GM21381 (cell line): Measurements from ENCODE around the gene MAP1LC3B2.
"Not testable (repeated sequence)": the region's sequence is repeated elsewhere in the genome, so short reads cannot be mapped to it uniquely, and the experiment has no call there.

Experiments
- ATAC-seq: cut with Tn5 transposase; IDR thresholded peaks from one replicate; pipeline ENCODE4 v1.9.1; 2021; ENCODE audit warnings: mild to moderate bottlenecking, moderate library complexity; ENCODE audit not compliant: unreplicated experiment

The MAP1LC3B2 gene

DNA sequence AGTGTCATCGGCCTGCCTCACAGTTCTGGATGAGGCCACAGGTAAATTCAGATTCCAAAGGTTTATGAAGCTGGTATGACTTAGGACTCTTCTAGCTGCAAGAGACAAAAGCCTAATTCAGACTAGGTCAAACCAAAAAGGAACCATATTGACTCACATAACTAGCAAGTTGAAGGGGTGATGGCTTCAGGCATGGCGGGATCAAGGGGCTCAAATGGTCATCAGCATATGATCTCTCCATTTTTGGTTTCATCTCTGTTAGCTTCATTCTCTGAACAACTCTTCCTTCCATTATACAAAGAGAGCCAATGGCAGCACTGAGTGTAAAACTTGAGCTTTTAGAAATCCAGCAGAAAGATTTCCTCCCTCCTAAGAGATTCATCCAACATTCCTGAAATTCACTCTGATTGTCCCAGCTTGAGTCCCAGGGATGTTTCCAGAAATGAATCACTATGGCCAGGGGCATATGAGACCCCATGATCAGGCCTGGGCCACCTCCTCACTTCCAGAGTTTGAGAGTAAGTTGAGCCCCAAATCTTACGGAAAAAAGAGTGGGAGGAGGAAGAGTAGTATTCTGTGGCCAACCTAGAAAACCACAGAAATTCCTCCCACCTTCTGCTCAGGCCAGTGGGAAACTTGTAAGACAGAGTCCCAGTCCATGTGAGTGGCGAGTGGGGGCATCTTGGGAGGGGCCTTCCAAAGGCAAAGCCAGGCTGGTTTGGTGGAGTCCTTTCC lies 2.0 kb upstream of the MAP1LC3B2 start:
- no peak for ATAC-seq

DNA sequence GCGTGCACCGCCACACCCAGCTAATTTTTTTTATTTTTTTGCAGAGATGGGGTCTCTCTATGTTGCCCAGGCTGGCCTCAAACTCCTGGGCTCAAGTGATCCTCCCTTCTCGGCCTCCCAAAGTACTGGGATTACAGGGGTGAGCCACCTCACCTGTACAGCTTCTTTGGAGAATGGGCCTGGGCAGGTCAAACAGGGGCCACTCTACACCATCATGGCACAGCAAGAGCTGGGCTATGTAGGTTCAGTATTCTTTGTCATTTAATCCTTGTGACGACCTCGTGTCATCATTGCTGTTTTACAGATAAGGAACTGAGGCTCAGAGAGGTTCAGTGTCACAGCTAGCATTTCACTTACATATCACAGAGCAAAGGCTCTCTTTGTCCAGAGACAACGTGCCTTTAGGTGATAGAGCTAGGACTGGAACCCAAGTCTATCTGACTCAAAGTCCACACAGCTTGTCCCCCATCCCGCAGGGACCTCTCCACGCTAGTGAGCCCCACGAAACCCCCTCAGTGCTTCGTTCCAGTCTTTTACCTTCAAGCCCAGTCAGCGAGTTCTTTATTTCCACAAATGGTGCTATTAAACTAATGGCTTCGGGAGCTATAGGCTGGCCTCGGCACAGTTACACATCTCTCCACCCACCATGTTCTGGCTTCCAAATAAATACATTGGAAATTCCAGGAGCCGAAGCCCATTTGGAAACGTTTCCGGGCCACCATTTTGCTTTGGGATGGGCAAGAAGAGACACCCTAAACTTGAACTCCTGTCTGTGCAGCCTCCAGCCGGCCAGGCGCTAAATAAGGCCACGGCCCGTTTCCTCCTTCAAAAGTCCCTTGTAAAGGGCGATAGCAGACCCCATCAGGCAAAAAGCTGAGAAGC lies 660 bp upstream of the MAP1LC3B2 start:
- no peak for ATAC-seq

DNA sequence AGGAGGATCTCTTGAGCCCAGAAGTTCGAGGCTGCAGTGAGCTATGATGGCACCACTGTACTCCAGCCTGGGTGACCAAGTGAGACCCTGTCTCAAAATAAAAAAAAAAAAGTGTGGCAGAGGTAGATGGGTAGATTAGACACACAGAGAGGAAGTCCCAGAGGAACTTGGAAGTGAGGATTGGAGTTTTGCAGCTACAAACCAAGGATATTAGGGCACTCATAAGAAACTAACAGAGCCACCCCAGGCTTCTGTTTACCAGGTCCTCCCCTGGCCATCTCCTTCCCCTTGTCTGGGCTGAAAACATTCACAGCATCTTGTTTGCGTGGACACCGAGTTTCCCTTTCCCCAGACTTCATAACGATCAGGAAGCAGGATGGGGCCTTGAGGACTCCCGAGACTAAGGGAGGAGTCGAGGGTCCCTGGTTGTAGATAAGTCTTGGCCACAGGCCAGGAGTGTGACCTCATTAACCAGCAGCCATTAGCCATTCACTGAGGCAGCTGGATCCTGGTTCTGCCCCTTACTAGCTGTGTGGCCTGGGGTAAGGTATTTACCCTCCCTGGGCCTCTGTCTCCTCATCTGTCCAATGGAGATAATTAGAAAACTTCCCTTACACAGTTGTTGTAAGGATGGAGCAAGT lies 2.1 kb downstream of the MAP1LC3B2 start:
- ATAC-seq: no peak

DNA sequence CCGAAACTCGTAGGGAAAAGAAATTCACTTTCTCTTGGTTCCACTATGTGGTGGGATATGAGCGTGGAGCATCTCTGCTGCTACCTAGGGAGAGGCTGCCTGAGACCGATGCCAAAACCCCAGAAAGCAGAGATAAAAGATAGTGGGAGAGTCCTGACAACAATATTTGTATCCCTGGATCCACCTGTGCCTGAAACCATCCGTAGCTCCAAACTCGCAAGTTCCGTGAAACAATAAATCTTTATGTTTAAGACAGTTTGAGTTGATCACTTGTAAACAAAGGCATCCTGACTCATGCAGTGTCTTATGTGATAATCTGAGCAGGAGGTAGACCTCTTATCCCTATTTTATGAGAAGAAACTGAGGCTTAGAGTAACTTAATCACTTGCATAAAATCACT lies 2.9 kb downstream of the MAP1LC3B2 start:
- no peak for ATAC-seq

DNA sequence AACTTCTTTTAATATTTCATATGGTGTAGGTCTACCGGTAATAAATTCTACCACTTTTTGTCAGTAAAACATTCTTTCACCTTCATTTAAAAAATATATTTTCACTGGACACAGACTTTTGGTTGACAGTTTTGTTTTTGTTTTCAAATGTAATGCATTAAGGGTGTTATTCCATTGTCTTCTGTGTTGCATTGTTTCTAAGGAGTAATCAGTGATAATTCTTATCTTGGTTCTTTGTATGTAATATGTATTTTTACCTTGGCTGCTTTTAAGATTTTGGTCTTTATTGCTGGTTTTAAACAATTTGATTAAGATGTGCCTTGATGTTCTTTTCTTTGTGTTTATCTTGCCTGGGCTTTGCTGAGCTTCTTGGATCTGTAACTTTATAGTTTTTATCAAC lies 4.1 kb downstream of the MAP1LC3B2 start:
- no peak for ATAC-seq

DNA sequence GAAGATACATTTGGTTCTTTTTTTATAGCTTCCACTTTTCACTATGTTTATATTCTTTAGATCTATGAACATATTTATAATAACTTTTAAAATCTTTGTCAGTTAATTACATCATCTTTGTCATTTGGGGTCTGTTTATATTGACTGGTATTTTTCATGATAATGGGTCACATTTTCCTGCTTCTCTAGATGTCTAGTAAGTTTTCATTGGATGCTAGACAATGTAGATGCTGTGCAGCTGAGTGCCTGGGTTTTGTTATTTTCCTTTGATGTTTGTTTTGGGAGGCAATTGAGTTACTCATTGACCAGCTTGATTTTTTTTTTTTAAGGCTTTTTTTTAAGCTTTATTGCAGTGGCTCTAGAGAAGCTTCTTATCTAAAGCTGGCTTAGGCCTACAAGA lies 4.9 kb downstream of the MAP1LC3B2 start:
- no peak for ATAC-seq

DNA sequence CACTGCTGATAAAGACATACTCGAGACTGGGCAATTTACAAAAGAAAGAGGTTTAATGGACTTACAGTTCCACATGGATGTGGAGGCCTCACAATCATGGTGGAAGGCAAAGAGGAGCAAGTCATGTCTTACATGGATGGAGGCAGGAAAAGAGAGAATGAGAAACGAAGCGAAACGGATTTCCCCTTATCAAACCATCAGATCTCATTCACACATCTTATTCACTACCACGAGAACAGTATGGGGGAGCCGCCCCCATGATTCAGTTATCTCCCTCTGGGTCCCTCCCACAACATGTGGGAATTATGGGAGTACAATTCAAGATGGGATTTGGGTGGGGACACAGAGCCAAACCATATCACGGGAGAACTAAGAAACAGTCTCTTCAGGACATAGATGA lies 6.0 kb downstream of the MAP1LC3B2 start:
- not testable (repeated sequence) for ATAC-seq

DNA sequence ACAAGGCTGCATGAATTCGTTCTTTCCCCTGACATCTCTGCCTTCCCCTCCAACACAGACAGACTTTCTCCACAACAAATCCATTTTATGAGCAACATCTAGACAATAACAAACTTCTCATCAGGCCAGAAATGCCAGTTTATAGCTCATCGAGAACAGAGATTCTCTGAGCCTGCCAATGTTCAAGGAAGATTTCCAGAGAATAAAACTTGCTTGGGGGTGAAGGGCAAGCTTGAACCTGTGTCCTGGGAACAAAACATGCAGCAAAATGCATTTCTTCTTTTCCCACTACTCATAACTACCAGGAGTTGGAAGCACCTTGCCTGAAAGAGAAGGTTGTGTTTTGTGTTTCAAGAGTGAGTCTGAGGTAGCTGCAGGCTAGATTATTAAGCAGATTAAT lies 6.8 kb downstream of the MAP1LC3B2 start:
- no peak for ATAC-seq

DNA sequence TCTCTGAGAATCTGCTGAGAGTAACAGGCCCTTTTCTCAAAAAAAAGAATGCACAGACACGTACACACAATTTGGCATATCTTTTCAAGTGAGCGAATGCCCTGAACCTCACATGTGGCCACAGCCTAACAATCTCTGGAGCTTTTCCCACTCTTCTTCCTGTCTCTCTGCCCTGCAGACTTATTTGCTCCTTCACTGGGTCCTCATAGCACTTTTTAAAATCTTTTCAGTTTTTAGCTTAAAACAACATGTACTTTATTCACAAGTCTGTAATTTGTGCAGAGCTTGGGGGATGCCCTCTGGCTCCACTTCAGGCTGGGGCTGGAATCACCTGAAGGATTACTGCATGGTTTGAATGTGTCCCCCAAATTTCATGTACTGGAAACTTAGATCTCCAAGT lies 9.0 kb downstream of the MAP1LC3B2 start:
- no peak for ATAC-seq

DNA sequence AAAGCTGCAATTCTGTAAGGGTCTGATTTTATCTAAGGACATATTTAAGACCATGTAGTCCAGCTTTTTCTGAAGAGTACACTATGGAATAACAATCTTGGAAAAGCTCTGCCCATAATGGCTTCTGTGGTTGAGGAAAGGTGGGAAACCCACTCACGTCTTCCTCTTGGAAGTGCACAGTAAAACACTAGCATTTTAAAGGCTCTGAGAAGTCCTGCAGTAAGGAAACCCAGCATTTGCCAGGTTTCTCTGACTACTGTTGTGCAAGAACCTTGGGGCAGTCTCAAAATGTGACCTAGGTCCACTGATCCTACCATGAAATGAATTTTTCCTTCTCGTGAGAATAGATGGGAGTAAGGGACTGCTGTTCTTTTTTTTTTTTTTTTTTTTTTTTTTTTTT lies 11.9 kb downstream of the MAP1LC3B2 start:
- ATAC-seq: no peak

DNA sequence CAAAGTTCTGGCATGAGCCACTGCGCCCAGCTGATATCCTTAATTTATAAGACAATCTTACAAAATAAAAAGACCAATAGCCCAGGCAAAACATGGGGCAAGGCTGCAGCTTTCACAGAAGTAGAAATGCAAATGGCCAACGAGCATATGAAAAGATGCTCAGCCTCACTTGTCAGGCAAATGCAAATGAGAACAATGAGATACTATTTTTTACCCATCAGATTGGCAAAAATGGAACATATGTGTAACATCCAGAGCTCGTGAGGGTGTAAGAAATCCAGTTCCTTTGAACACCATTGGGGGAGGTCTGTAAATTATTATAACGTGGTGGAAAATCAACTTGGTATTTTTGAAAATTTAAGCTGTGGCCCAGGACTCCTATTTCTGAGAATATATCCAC lies 14.6 kb downstream of the MAP1LC3B2 start:
- ATAC-seq: no peak

DNA sequence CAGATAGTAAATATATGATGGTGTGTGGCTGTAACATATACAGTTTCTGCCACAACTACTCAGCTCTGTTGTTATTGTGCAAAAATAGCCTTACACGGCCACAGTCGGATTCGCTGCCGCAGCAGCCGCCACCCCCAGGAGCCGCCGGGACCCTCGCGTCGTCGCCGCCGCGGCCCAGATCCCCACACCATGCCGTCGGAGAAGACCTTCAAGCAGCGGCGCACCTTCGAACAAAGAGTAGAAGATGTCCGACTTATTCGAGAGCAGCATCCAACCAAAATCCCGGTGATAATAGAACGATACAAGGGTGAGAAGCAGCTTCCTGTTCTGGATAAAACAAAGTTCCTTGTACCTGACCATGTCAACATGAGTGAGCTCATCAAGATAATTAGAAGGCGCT lies 16.6 kb downstream of the MAP1LC3B2 start:
- ATAC-seq: not testable (repeated sequence)

DNA sequence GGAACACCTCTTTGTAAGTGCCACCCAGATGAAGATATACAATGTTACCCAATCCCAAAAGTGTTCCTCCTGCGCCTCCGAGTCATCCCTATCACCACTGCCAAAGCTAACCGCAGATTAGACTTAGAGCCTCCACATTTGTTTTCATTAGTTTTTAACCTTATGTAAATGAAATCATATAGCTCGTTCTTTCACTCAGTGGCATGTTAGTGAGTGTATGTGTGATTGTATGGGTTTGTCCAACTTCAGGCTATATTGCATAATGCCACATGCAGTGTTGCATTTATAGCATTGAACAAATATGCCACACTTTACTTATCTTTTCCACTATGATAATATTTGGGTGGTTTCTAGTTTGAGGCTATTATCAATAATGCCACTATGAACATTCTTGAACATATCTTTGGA lies 18.0 kb downstream of the MAP1LC3B2 start:
- ATAC-seq: no peak

DNA sequence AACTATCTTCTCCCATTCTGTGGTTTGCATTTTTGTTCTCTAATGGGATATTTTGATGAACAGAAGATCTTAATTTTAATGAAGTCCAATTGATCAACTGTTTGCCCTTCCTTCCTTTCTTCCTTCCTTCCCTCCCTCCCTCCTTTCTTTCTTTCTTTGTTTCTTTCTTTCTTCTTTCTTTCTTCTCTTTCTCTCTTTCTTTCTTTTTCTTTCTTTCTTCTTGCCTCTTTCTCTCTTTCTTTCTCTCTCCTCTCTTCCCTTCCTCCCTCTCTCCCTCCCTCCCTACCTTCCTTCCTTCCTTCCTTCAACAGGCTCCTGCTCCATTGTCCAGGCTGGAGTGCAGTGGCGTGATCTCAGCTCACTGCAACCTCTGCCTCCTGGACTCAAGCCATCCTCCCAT lies 18.9 kb downstream of the MAP1LC3B2 start:
- no peak for ATAC-seq

DNA sequence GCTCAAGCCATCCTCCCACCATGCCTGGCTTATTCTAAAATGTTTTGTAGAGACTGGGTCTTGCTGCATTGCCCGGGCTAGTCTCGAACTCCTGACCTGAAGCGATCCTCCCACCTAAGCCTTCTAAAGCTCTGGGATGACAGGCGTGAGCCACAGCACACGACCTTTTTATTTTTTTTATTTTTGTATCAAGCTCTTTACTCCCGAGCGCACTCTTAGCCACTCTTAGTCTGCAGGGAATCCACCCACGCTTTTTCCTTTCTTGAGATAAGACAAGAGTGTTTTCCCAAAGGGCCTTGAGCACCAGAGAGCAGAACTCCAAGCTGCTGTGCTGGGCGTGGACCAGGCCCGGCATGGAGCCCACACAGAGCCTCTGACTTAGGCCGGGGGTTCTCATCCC lies 23.4 kb downstream of the MAP1LC3B2 start:
- no peak for ATAC-seq

DNA sequence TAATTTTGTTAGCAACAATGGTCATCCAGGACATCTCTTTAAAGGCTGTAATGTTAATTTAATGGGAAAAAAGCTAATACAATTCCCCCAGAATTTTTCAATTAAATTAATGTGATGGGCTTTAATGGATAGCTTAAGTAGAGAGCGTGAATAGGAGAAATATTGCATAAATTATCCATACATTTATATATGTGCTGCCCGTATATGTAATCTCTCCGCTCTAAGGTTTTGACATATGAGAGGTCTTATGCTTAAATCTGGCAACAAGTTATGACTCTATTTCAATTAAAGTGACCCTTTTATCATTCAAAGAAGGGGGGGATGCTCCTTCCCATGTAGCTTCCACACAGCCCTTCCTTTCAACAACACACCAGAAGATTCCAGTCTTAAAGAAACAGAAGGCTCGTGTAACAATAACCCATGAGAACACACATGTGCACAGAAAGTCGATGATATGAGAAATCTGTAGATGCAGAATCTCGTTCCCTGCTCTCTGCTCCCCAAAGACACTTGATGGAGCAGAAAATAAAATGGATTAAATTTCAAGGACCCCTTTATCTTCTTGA lies 24.0 kb downstream of the MAP1LC3B2 start:
- ATAC-seq: no peak

DNA sequence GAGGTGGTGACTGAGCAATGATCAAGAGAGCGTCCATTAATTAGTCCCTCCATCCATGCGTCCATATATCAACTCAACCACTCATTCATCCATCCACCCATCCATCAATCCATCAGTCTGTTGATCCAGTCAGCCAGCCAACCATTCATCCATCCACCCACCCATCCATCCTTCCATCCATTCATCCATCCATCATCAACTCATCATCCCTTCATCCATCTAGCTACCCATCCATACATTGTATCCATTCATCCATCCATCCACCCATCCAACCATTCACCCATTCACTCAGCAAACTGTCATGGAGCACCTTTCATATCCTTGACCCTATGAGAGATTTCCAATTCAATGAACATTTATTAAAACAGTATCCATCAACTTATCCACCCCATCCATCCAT lies 28.1 kb downstream of the MAP1LC3B2 start:
- ATAC-seq: no peak

DNA sequence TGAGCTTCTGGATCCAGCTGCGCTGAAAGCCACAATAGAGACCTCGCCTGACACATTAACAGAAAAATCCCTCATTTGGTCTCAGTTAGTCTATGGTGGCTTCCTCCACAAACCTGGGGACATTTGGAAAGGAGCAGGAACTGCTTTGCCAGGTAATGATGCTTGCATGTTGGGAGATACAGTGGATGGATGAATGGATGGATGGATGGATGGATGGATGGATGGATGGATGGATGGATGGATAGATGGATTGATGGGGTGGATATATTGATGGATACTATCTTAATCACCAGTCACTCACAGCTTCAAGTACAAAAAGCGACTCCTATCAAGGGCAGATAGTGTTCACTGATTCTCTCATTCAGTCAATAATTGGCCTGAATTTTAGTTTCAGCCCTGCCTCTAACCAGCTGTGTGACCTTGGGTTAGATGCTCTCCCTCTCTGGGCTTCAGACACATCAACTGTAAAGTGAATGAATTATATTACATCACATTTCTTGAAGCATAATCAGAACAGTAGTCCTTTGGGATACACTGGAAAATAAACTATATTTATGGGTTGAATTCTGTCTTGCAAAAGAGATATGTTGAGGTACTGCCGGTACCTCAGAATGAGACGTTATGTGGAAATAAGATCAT lies 29.3 kb downstream of the MAP1LC3B2 start:
- no peak for ATAC-seq

DNA sequence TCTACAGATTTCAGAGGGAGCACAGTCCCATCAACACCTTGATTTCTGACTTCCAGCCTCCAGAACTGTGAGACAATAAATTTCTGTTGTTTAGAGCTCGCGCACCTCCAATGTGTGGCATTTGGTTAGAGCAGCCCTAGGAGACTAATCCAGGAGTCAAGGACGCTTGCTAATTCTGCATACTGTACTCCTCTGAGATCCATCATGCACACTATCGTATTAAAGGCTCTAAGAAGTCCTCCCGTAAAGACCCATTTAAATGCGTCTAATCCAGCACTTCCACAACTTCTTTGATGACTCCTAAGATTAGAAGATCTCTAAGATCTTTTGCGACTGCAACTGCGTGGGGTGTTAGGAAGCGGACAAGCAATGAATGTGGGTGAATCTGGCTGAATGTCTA lies 30.4 kb downstream of the MAP1LC3B2 start:
- ATAC-seq: no peak

DNA sequence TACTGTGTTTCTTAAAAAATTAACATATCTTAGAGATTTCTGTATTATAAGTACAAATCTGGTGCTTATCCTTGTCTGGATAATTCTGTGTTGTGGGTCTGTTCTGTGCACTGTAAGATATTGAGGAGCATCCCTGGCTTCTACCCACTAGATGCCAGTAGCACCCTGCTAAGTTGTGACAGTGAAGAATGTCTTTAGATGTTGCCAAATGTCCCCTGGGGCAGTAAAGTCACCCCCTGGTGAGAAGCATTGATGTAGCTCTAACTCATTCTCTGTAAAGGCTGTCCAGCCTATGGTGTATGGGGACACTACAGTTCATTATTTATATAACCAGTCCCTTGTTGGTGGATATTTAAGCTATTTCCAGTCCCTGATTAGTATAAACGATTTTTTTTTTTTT lies 31.4 kb downstream of the MAP1LC3B2 start:
- ATAC-seq: no peak
